T-helper 1 cell (primary cell): ENCODE data around the gene TGFA.

Experiments
- DNase-seq, 5 donors: peaks; one replicate each; pipeline ENCODE4 v3.0.0-alpha.2; 2012 to 2020

Gene TGFA

GRCh38 chr2:70461981-70462876, 91.4 kb downstream of the TGFA start:
- DNase-seq, result no peak

DNA sequence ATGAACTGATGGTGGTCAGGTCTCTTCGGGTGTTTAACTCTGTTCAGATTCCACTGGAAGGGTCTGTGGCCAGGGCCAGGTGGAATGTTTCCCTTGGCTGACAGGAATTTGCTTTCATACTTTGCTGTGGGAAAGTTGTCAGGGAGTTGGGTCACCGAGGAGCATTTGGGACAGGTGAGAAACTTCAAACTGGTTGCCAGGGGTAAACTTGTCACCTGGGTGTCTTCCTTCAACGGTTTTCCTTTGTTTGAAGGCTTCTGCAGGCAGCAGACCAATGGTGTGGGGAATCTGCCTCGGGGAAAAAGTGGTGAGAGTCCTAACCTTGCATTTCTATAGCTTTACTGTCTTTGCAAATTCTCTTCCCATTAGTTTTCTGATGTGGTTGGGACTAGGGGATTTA, 92.2 kb downstream of the TGFA start:
- no peak for DNase-seq

- DNase-seq, result no peak
Observed at GRCh38 chr2:70460333-70460732, 93.3 kb downstream of the TGFA start.

DNA sequence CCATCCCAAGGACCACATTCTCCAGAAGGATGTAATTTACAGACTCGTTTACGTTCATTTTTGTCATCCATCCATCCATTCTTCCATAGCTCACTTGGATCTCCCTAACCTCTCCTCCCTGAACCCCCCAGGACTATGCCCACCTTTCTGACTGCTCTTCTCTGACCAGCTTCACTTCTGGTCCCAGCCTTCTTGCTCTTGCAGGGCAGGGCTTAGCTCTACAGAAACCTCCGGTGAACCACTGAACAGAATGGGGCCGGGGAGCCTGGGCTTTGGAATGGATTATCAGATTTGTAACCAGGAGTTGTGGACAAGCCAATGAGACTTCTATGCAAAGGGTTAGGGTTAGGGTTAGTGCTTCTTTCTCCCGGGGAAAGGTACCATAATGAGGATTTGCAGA, 95.0 kb downstream of the TGFA start:
- no peak for DNase-seq

- DNase-seq, result no peak
Observed at GRCh38 chr2:70456585-70457495, 96.8 kb downstream of the TGFA start.

DNA sequence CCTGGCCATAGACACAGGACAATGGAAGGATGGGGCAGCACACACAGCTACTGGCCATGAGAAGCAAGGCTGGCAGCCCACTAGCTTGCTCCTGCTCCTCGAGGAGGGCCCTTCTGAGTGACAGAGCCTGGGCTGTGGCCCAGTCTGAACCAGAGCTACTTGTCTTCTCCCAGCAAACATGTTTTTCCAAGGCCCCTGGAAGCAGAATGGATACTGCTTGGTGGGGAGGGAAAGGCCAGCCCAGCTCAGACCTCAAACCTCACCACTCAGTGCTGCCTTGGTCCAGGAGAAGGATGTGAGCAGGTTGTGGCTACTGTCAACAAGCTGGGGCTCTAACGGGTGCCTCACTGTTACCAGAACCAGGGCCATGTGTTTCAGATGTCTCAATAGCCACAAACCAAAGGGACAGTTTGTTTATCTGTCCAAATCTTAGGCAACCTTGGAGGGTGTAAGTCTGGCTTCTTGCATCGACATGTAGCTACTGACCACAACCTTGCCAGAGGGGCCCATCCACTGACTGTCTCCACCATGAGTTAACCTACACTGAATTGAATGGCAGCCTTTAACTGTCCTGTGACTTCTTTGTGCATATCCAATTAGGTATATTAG, 98.6 kb downstream of the TGFA start:
- DNase-seq, result no peak

DNA sequence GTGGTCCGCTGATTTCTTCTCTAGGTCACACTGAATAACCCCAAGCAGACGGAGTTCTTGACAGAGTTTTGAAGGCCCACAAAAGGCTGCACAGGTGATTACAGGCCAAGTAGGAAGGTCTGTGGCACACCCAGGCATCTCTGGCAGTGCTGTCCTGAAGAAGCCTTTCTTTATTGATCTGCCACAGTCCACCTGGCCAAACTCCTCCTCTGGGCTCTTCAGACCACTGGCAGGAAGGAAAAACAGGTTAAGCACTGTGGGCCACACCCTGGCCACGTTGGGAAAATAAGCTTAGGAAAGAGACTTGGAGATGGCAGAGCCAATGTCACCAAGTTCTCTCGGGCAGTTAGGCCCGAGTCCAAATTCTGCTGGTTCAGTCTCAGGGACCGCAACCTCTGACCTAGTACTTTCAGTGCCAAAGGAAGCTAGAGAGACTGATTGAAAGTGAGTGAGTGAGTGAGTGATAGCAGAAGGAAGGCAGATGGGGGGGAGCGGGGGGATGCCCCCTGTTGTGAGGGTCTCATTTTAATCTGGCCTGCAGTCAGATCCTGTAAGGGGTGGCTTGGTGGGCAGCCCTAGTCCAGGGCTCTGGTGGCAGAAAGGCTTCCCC, 102.9 kb downstream of the TGFA start:
- DNase-seq, result no peak

GRCh38 chr2:70448041-70448440, 105.6 kb downstream of the TGFA start:
- DNase-seq, result no peak

GRCh38 chr2:70443726-70444125, 109.9 kb downstream of the TGFA start:
- DNase-seq, result no peak

- no peak for DNase-seq
Observed at GRCh38 chr2:70443078-70443465, 110.6 kb downstream of the TGFA start.

GRCh38 chr2:70442301-70443077, 111.1 kb downstream of the TGFA start:
- DNase-seq, result no peak

GRCh38 chr2:70440621-70441020, 113.0 kb downstream of the TGFA start:
- peak in 2 of 5 donors; percentile 12 to 64 for DNase-seq

DNA sequence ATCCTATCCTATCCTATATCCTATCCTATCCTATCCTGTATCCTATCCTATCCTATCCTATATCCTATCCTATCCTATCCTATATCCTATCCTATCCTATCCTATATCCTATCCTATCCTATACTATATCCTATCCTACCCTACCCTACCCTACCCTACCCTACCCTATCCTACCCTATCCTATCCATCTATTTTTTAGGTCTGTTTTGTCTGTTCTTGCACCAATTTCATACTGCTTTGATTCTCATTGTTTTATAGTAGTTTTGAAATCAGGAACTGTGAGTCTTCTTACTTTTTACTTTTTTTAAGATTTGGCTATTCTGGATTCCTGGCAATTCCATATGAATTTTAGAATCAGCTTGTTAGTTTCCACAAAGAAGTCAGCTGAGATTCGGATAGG, 118.5 kb downstream of the TGFA start:
- no peak for DNase-seq

- no peak for DNase-seq
Observed at GRCh38 chr2:70433315-70433714, 120.3 kb downstream of the TGFA start.

- DNase-seq, result no peak
Observed at GRCh38 chr2:70431716-70432347, 121.8 kb downstream of the TGFA start.

GRCh38 chr2:70426341-70426740, 127.3 kb downstream of the TGFA start:
- no peak for DNase-seq

DNA sequence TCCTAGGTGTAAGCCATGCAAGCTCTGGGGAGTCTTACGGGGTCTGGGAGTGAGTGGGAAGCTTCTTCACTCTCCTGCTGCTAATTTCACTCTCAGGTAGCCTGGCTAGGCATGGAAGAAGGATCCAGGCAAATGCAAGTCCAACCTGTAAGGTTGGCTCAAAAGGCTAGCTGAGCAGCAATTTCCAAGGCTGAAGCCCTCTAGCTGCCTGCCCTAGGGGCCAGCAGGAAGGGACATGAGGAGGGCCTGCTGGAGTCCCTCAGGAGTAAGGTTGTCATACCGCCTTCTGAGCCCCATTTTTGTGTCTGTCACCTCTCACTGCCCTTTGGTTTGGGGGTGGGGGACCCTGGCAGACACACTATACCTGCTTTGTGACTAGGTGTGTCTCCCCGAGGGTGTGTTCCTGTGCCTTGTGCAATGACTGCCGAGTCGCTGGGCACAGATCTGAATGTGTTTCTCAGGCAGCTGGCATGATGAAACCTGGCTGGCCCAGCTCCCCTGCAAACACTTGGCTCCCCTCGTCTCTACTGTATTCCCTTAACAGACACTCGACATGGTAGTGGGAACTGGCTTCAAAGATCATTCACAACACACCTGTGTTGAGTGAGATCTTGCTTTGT, 127.8 kb downstream of the TGFA start:
- DNase-seq, result no peak

DNA sequence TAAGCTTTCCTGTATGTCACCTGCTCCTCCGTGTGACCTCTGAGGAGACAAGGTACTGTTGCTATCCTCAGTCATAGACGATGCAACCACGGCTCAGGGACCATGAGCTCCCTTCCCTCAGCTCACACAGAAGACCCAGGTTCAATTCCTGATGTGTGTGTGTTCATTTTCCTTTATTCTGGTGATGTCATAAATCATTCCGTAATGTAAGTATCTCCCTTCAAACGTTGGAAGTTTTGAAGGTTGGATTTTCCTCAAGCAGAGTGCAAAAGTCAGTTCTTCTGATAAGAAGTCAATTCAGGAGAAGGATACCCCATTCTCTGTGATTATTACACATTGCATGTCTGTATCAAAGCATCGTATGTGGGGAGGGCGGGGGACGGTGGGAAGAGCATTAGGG, 132.9 kb downstream of the TGFA start:
- no peak for DNase-seq

GRCh38 chr2:70420143-70420542, 133.5 kb downstream of the TGFA start:
- no peak for DNase-seq

DNA sequence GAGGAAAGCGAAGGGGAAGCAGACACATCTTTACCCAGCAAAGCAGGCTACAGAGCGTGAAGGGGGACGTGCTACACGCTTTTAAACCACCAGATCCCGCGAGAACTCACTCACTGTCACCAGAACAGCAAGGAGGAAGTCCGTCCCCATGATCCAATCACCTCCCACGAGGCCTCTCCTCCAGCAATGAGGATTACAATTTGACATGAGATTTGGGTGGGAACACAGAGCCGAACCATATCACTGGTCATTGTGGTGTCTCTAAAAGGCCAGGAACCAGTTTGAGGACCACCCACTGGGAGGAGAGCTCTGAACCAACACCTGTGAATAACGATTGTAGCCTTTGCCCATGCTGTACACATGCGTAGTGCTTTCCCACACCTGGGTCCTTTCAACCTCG, 135.1 kb downstream of the TGFA start:
- DNase-seq, result no peak

DNA sequence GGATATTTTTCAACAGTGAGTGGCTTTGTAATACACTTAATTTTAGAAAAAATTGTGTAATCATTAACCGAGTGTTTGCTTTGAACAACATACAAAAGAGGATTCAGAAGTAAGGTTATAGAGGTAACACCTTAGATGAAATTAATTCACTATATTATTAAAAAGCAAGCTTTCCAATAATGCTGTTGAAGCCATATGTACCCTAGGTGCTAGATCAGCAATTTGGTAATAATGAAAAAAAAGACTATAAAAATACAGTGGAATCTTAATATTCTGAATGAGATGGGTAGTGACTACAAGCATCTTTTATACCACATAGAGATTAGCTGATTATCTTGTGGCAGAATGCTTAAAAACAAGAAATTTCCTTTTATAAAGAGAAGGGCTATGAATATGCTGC, 136.6 kb downstream of the TGFA start:
- DNase-seq, result no peak
